ENCODE measurements around the gene CUX1. TPM values are rescaled to one million over a fixed set of nuclear protein-coding genes. Genes with fewer than 3 reads are reported as not detected.

CUX1 gene
- total and polyA plus RNA-seq, 2 donors (not counting 1 experiment from before 2014, with no cell fraction given) = 22.7 to 38.1 TPM

DNA sequence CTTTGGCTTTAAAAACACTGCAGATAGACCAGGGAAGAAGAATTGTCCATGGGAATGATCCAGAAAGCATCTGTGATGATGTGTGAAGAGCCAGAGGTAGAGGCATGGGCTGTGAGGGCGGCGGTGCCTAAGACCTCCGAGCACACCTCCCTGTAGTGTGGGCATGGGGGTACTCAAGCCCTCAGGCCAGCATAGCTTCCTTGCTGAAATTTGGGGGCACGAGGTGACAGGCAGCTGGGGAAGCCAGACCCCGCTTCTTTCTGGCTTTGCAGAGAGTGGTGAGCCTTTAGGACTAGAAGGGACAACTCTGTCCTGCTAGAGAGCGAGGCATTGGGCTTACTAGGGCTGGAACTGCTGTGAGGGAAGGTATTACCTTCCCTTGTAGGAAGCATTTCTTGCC lies 281.6 kb downstream of the CUX1 start:
- no peaks in the 10 kb centered on the region for H3K9me3 ChIP-seq (ENCODE audit: control insufficient read depth, insufficient read depth, low read depth, low read length)
- no peaks in the 10 kb centered on the region for H4K20me1 ChIP-seq (ENCODE audit: control insufficient read depth, extremely low read depth, insufficient read depth, low read length)
- no peak overlapping the region for H2AFZ ChIP-seq (ENCODE audit: low read length)
- no peaks in the 10 kb centered on the region for H3K27me3 ChIP-seq (ENCODE audit: control insufficient read depth, insufficient read depth, low read length)
- H3K27ac ChIP-seq (ENCODE audit: insufficient read depth, low read length) = no peak overlapping the region
- no peak overlapping the region for H3K4me3 ChIP-seq (replicated peaks in 1 of 4; ENCODE audit: control extremely low read depth in 1 of 4, insufficient read depth in 1 of 4, low read depth in 3 of 4, low read length in 4 of 4)
- H3K36me3 ChIP-seq (ENCODE audit: control insufficient read depth, insufficient read depth, low read length) = no peaks in the 10 kb centered on the region
- DNase-seq (ENCODE audit: low read depth in 2 of 2) = no peak
- H3K79me2 ChIP-seq (ENCODE audit: control insufficient read depth, insufficient read depth, low read length) = no peaks in the 10 kb centered on the region
- H3K4me2 ChIP-seq (ENCODE audit: extremely low read depth, insufficient read depth, low read length) = no peak overlapping the region
- no peak overlapping the region for H3K9ac ChIP-seq (ENCODE audit: insufficient read depth, low read length)
- no peak for TF ChIP-seq EZH2 (IDR thresholded peaks at IDR 0.05; ENCODE audit: low read length, missing control alignments)
- TF ChIP-seq, protein P1, sequence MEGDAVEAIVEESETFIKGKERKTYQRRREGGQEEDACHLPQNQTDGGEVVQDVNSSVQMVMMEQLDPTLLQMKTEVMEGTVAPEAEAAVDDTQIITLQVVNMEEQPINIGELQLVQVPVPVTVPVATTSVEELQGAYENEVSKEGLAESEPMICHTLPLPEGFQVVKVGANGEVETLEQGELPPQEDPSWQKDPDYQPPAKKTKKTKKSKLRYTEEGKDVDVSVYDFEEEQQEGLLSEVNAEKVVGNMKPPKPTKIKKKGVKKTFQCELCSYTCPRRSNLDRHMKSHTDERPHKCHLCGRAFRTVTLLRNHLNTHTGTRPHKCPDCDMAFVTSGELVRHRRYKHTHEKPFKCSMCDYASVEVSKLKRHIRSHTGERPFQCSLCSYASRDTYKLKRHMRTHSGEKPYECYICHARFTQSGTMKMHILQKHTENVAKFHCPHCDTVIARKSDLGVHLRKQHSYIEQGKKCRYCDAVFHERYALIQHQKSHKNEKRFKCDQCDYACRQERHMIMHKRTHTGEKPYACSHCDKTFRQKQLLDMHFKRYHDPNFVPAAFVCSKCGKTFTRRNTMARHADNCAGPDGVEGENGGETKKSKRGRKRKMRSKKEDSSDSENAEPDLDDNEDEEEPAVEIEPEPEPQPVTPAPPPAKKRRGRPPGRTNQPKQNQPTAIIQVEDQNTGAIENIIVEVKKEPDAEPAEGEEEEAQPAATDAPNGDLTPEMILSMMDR (conservative IDR thresholded peaks at IDR 0.05 in 1 of 2, IDR thresholded peaks at IDR 0.05 in 1 of 2; ENCODE audit: low read depth in 1 of 2, low read length in 2 of 2) = no peak
- H3K4me1 ChIP-seq (ENCODE audit: control insufficient read depth, extremely low read depth, insufficient read depth, low read length) = no peaks in the 10 kb centered on the region

DNA sequence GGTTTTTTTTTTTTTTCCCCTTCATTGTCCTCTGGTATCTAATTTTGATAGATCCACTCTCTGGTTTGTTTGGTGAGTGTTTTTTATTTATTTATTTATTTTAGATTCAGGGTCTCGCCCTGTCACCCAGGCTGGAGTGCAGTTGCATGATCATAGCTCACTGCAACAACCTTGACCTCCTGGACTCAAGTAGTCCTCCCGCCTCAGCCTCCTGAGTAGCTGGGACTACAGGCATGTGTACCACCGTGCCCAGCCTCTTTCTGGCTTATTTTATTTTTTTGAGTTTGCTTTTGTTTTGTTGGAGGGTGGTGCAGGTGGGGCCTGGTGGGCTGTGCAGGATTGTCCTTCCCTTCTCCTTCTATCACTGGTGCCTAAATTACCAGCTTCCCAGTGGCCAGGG lies 282.0 kb downstream of the CUX1 start:
- TF ChIP-seq, protein P1 (conservative IDR thresholded peaks at IDR 0.05 in 1 of 2, IDR thresholded peaks at IDR 0.05 in 1 of 2; ENCODE audit: low read depth in 1 of 2, low read length in 2 of 2) = no peak
- no peak for TF ChIP-seq EZH2 (IDR thresholded peaks at IDR 0.05; ENCODE audit: low read length, missing control alignments)
- H3K4me2 ChIP-seq (ENCODE audit: extremely low read depth, insufficient read depth, low read length) = no peak overlapping the region

DNA sequence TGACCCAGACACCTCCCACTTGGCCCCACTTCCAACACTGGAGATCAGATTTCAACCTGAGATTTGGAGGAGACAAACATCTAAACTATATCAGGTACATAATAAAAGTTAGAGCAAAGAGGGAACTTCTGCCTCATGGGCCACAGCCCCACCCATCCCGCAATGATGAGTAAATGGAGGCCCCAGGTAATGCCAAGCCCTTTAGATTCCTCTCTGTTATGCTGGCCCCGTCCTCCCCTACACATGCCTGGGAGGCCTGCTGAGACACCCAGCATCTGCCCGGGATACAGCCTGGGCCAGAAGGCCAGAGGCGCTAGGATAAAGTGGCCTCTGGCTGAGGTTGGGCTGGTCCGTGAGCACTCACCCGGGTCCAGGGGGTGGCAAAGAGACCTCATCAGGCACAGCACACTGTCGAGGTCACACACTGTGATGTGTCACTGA lies 283.7 kb downstream of the CUX1 start:
- Histone ChIP-seq H3K4me3 (replicated peaks in 1 of 4; ENCODE audit: control extremely low read depth in 1 of 4, insufficient read depth in 1 of 4, low read depth in 3 of 4, low read length in 4 of 4) (no peak overlapping the region), H3K9ac (ENCODE audit: insufficient read depth, low read length) (no peak overlapping the region), H3K79me2 (ENCODE audit: control insufficient read depth, insufficient read depth, low read length) (no peaks in the 10 kb centered on the region), H2AFZ (ENCODE audit: low read length) (no peak overlapping the region), H3K36me3 (ENCODE audit: control insufficient read depth, insufficient read depth, low read length) (no peaks in the 10 kb centered on the region), H4K20me1 (ENCODE audit: control insufficient read depth, extremely low read depth, insufficient read depth, low read length) (no peaks in the 10 kb centered on the region), H3K27me3 (ENCODE audit: control insufficient read depth, insufficient read depth, low read length) (no peaks in the 10 kb centered on the region), H3K9me3 (ENCODE audit: control insufficient read depth, insufficient read depth, low read depth, low read length) (no peaks in the 10 kb centered on the region), H3K4me2 (ENCODE audit: extremely low read depth, insufficient read depth, low read length) (no peak overlapping the region), H3K27ac (ENCODE audit: insufficient read depth, low read length) (no peak overlapping the region), H3K4me1 (ENCODE audit: control insufficient read depth, extremely low read depth, insufficient read depth, low read length) (no peaks in the 10 kb centered on the region)
- no peak for DNase-seq (ENCODE audit: low read depth in 2 of 2)
- no peak for TF ChIP-seq EZH2 (IDR thresholded peaks at IDR 0.05; ENCODE audit: low read length, missing control alignments)
- TF ChIP-seq, protein P1 (conservative IDR thresholded peaks at IDR 0.05 in 1 of 2, IDR thresholded peaks at IDR 0.05 in 1 of 2; ENCODE audit: low read depth in 1 of 2, low read length in 2 of 2) = no peak

More for the DNA sequence above, 282.0 kb downstream of the CUX1 start:
- DNase-seq (ENCODE audit: low read depth in 2 of 2) = no peak
- no peaks in the 10 kb centered on the region for H3K27me3 ChIP-seq (ENCODE audit: control insufficient read depth, insufficient read depth, low read length)
- no peak overlapping the region for H2AFZ ChIP-seq (ENCODE audit: low read length)
- H4K20me1 ChIP-seq (ENCODE audit: control insufficient read depth, extremely low read depth, insufficient read depth, low read length) = no peaks in the 10 kb centered on the region
- no peak overlapping the region for H3K27ac ChIP-seq (ENCODE audit: insufficient read depth, low read length)
- no peaks in the 10 kb centered on the region for H3K9me3 ChIP-seq (ENCODE audit: control insufficient read depth, insufficient read depth, low read depth, low read length)
- no peaks in the 10 kb centered on the region for H3K79me2 ChIP-seq (ENCODE audit: control insufficient read depth, insufficient read depth, low read length)
- H3K9ac ChIP-seq (ENCODE audit: insufficient read depth, low read length) = no peak overlapping the region
- H3K4me1 ChIP-seq (ENCODE audit: control insufficient read depth, extremely low read depth, insufficient read depth, low read length) = no peaks in the 10 kb centered on the region
- H3K36me3 ChIP-seq (ENCODE audit: control insufficient read depth, insufficient read depth, low read length) = no peaks in the 10 kb centered on the region
- H3K4me3 ChIP-seq (replicated peaks in 1 of 4; ENCODE audit: control extremely low read depth in 1 of 4, insufficient read depth in 1 of 4, low read depth in 3 of 4, low read length in 4 of 4) = no peak overlapping the region

All from fibroblast of lung (primary cell).